ENCODE data around the gene DNM3.

The DNM3 gene

GRCh38 chr1:172119184-172119583 is 277.9 kb downstream of the DNM3 start:
- no peak for DNase-seq

DNA sequence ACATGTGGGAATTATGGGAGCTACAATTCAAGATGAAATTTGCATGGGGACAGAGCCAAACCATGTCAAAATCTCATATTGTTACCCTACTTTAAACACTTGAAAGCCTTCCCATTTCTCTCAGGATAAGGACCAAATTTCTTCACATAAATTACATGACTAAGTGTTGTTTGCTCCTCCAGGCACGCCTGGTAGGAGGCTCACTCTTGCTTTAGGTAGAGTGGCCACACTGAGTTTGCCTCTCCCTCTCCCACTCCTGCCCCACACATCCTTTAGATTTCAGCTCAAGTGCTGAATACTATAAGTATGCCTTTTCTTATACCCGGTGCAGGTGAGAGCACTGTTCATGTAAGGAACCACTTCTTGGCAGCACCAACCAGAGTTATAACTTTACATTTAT is 279.1 kb downstream of the DNM3 start:
- DNase-seq = no peak

- no peak for DNase-seq
Observed at GRCh38 chr1:172121081-172121717, 279.9 kb downstream of the DNM3 start.

GRCh38 chr1:172122381-172122780 is 281.1 kb downstream of the DNM3 start:
- DNase-seq = no peak

GRCh38 chr1:172125250-172125649 is 284.0 kb downstream of the DNM3 start:
- DNase-seq = no peak

DNA sequence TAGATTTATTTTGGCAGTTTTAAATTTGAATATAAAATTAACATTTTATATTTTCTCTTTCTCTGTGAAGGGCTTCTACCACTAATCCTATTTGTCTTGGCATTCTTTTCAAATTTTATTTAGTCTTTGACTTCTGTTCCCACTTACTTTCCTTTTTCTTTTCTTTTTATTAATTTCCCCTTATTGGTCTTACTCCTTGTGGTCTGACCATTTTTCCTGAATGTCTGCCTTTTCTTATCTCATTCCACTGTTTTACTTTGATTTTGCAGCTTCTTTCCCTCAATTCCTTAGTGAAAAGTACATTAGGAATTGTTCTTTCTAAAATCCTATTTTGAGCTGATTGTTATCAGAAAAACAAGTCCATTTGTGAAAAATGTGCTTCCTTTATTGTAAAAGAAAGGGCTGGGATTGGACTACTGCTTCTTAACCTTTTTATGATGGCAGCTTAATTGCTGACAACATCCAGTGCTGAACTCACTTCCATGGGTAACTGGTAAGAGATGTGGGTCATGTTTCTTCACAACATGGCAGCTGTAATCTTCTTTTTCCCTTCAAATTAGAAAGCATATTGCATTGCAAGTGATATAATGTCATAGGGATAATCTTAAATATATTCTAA is 284.6 kb downstream of the DNM3 start:
- no peak for DNase-seq

DNA sequence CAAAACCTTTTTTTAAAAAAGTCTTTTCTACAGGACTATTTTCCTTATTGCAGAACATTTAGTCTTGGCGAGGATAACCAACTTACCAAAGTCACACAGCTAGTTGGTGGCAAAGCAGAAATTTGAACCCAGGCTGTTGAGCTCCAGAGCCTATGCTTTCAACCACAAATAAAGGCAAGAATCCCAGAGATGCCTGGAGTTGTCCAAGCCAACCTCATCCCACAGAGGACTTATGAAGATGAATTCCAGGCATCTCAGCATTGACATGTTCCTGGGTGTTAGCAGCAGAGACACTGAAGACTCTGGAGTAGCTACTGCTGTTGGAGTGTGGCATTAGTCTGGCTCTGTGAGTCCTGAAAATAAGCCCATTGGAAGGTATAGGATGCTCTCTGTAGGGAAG is 291.5 kb downstream of the DNM3 start:
- no peak for DNase-seq

DNA sequence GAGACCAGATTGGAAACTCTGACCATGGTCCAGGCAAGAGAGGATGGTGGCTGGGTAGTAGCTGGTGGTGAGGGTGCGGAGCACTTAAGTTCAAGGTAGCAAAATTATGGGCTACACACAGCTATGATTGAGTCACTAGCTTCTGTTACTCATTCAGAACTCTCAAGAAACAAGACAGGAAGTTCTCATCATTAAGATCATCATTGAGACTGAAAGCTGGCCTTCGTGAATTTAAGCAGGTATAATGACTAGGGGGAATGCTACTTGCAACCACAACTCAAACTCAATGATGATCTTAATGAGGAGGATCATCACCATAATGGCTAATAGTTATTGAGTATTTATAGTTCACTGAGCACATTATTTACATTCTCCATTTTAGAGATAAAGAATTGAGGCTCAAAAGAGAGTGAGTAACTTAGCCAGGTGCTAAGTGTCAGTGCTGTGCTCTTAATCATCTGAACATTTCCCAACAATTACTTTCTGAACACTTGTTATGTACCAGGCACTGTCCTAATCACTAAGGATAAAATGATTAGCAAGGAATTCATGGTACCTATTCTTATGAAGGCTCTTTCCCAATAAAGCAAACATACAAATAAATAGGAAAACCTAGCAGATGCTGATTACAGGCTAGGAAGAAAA is 292.9 kb downstream of the DNM3 start:
- DNase-seq = peak; percentile 2

DNA sequence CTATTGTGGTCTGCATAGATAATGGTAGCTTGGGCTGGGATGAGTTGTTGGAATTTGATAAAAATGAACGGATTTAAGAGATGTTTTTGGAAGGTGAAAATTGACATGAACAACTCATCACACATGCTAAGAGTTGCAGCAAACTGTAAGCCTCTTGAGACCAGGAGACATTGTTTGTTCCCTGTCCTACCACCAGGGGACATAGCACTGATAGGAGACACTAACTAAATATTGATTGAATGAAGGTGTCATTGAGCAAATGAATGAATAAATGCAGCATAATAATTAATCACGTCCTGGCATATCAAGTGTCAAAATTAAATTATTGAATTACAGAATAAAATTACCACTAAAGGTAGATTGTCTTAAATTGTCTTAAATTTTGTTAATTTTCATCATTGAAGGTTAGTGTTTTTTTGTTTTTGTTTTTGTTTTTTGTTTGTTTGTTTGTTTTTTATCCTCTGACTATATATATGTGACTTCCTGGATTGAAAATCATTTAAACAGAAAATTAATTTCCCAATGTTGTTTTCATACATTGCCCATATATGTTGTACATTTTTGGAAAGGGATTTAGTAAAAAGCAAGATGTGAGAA is 293.9 kb downstream of the DNM3 start:
- peak; percentile 37 for DNase-seq

DNA sequence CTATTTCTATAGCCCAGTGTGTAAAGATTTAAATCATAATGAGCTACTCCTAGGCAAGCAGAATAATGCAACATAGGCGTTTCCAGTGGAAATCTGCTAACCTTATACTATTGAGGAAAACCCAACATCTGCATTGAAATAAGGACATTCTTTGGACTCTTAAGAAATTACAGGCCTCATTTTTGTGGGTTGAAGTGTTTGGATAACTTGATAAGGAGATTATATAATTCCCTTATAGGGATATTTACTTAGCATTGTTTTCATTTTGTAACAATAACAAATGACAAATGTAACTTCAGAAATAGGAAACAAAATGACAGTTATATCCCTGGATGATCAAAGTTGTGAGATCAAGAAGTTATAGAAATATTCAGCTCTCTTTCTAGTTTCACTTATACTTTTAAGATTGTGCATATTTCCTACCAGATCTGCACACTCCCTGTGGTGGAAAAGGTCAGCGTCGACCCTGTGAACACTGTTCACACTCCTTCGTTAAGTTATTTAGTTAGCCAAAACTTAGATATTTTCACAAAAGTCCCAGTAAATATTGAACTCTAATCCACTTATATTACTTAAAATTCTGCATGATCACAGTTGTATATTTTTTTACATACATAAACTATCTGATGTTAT is 294.8 kb downstream of the DNM3 start:
- DNase-seq = no peak

- DNase-seq = no peak
Observed at GRCh38 chr1:172136925-172137324, 295.6 kb downstream of the DNM3 start.

- DNase-seq = no peak
Observed at GRCh38 chr1:172137703-172138454, 296.6 kb downstream of the DNM3 start.

GRCh38 chr1:172138634-172139033 is 297.3 kb downstream of the DNM3 start:
- DNase-seq = no peak

DNA sequence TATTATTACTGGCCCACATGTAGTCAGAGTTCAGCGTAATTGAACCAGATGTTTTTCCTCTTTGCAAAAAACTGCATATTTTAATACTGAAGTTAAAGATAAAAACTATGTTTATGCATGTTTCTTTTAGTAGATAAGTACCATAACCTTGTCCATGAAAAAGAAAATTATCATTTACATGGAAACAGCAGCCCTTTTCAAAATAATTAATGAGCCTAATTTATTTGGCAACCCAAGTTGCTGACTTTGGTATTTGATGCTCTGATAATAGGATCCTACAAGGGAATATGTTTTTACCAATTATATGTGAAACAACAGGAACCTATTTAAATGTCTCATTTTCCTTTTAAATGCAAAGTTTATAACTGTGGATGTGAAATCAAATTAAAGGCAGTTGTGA is 297.9 kb downstream of the DNM3 start:
- DNase-seq = no peak

- DNase-seq = no peak
Observed at GRCh38 chr1:172140072-172140471, 298.8 kb downstream of the DNM3 start.

DNA sequence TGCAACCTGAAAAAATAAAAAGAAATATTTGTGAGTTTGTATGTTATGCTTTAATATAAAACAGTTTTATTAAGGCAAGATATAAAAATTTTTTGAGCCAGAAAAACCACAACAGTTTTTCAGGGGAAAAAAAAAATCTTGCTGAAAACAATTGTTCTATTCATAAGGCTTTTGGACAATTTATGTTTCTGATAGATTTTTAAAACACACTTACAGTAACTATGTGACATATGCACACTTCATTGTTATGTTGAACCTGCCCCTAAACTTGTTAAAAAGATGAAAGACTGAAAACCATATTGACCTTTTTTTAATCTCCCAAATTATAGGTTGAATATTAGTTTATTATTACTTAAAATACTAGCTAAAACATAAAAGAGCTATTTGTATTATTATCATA is 299.3 kb downstream of the DNM3 start:
- DNase-seq = no peak

- DNase-seq = no peak
Observed at GRCh38 chr1:172141341-172141881, 300.1 kb downstream of the DNM3 start.

- no peak for DNase-seq
Observed at GRCh38 chr1:172142324-172142723, 301.0 kb downstream of the DNM3 start.

DNA sequence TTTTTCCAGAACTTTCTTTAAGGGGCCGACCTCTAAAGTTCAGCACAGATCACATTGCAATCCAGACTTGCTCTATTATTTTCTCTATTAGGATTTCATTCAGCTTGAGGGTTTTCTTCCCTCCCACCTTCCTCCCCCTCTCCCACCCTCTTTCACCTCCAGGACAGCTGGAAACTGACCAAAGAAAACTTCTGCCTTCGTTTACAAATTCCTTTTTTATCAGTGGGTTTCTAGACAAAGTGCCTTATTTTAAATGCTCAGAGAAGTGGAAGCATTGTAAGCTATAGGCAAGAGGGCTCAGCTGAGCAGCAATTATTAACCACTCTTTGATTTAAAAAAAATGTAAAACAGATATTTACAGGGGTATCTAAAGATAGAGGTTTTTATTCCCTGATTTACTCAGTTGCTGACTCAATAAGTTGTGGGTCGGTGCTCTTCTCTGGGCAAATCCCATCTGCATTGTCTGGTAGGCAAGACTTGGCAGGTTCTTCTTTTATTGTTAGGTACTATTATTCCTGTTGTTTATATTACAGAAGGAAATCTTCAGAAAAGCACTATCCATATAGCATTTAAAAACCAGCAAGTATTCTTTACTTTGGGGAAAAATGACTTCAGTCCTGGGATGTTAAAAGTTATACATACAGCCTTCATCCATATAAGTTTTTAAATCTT is 302.2 kb downstream of the DNM3 start:
- DNase-seq = no peak

GRCh38 chr1:172144445-172145061 is 303.3 kb downstream of the DNM3 start:
- DNase-seq = no peak

DNA sequence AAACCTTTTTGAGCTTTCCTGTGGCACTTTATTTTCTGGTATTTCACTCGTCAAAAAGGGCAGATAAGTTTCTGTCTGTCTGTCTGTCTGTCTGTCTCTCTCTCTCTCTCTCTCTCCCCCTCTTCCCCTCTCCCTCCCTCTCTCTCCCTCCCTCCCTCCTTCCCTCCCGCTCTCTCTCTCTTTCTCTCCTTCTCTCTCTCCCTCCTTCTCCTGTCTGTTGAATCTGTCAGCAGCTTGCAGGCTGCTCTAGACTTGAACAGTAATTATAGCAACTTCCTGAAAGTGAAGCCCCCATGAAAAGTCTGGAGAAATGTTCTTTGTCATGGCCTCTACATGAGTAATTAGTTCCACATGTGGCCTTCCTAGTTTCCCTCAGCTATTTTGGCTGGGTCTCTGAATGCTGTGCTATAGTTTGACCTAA is 303.9 kb downstream of the DNM3 start:
- DNase-seq = no peak

GRCh38 chr1:172145656-172146055 is 304.4 kb downstream of the DNM3 start:
- no peak for DNase-seq

Data from CD4-positive, alpha-beta T cell treated with Interleukin-4 for 4 hours (primary cell).